T-helper 17 cell (primary cell): ENCODE data around the gene SYNE1. TPM values are rescaled to one million over a fixed set of nuclear protein-coding genes. Genes with fewer than 3 reads are reported as not detected.

ENCODE experiments used
- ATAC-seq: fragments of 150-1000 bp; cut with Tn5 transposase; 2 replicates; pipeline ENCODE4 v1.10.0; 2021; ENCODE audit warnings: mild to moderate bottlenecking, moderate library complexity
- DNase-seq, 3 donors: peaks; one replicate each; pipeline versions ENCODE4 v3.0.0 to v3.0.0-alpha.2; 2020 to 2021
- H3K9me3 ChIP-seq: one replicate; pipeline ENCODE4 v1.7.0; 2013; ENCODE audit warnings: low read length, mild to moderate bottlenecking; ENCODE audit not compliant: control insufficient read depth, poor library complexity, severe bottlenecking
- H3K27ac Mint-ChIP-seq: one replicate; pipeline ENCODE4 v1.8.0; 2022; ENCODE audit warnings: mild to moderate bottlenecking, moderate library complexity, mixed read lengths
- H3K27me3 Mint-ChIP-seq: one replicate; pipeline ENCODE4 v1.8.0; 2022; ENCODE audit warnings: mixed read lengths
- H3K36me3 Mint-ChIP-seq: one replicate; pipeline ENCODE4 v1.8.0; 2022; ENCODE audit warnings: low read depth, mixed read lengths
- H3K4me1 Mint-ChIP-seq: one replicate; pipeline ENCODE4 v1.8.0; 2022; ENCODE audit warnings: mild to moderate bottlenecking, mixed read lengths
- H3K4me3 Mint-ChIP-seq: one replicate; pipeline ENCODE4 v1.8.0; 2022; ENCODE audit warnings: mild to moderate bottlenecking, moderate library complexity, mixed read lengths
- total RNA-seq, 4 donors: library from RNA in 2 of 4; stranded (reverse) in 2 of 4; gene quantifications; one replicate each; pipeline ENCODE4 v1.2.3 and lab custom pipeline; 2022 to 2026

Gene SYNE1
- total RNA-seq, 2 donors from 2014 or later, result 131 to 165 TPM

DNA sequence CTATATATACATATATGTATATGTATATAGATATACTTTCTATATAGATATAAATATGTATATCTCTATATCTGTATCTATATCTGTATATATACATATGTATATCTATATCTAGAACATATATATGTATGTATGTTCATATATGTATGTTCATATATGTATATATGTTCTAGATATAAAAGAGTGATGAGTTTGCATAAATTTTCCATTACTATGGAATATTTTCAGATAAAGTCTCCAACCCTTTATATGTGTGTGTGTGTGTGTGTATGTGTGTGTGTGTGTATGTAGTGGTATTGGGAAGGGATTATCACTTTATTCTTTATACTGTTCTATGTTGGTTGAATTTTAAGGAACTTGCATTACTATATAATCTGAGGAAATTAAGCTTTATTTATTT, 33.3 kb downstream of the SYNE1 start:
- Mint-ChIP-seq H3K27me3 (peaks cover 6% of the 10 kb centered on the region), H3K36me3 (no peaks in the 10 kb centered on the region), H3K27ac (no peak overlapping the region), H3K4me3 (no peak overlapping the region), H3K4me1 (peaks cover 2% of the 10 kb centered on the region)
- DNase-seq, result no peak
- no peak for ATAC-seq
- H3K9me3 ChIP-seq, result no peaks in the 10 kb centered on the region

DNA sequence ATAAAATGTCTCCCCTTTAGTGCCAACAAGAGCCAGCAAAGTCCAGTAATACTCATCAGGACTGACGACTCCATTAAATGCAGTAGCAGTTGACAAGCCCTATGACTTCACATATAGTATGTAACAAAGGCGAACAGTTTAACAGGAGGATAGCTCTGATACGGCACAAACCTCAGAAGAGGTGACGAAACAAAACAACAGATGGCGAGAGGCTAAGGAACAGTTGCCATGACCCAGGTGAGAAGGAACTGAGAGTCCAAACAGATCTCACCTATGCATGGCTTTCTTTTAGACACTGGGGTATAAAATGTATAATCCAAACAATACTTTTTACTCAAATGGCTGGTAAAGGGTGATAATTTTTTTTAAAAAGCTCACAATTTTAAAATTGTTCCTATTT, 37.1 kb downstream of the SYNE1 start:
- Mint-ChIP-seq H3K4me1 (peaks cover 2% of the 10 kb centered on the region), H3K36me3 (no peaks in the 10 kb centered on the region), H3K27me3 (peaks cover 6% of the 10 kb centered on the region), H3K27ac (no peak overlapping the region), H3K4me3 (no peak overlapping the region)
- no peak for DNase-seq
- ATAC-seq, result no peak
- no peaks in the 10 kb centered on the region for H3K9me3 ChIP-seq

GRCh38 chr6:152598901-152599537, 38.1 kb downstream of the SYNE1 start:
- peaks cover 6% of the 10 kb centered on the region for H3K27me3 Mint-ChIP-seq

DNA sequence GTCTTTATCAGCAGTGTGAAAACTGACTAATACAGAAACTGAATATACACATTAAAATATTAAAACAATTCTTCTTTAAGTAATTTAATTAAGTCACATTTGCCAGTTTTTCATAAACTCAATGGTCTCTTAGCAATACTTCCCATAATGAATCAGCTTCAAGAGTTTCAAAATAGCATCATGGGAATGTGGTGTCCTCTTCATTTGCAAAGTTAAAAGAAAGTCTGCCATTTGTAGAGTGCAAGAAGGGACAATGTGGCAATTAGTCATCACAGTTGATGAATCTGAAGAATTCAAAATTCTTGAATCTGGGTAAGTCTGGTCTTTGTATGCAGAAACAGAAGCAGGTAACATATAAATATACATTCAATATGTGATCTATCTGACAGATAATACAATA, 38.7 kb downstream of the SYNE1 start:
- H3K27me3 Mint-ChIP-seq, result peaks cover 6% of the 10 kb centered on the region
- peaks cover 2% of the 10 kb centered on the region for H3K36me3 Mint-ChIP-seq
- no peak overlapping the region for H3K27ac Mint-ChIP-seq
- no peak overlapping the region for H3K4me3 Mint-ChIP-seq
- peaks cover 2% of the 10 kb centered on the region for H3K4me1 Mint-ChIP-seq
- no peaks in the 10 kb centered on the region for H3K9me3 ChIP-seq
- no peak for ATAC-seq
- no peak for DNase-seq

More at GRCh38 chr6:152598901-152599537, 38.1 kb downstream of the SYNE1 start:
- Mint-ChIP-seq H3K4me1 (peaks cover 2% of the 10 kb centered on the region), H3K4me3 (no peak overlapping the region), H3K27ac (no peak overlapping the region), H3K36me3 (peaks cover 2% of the 10 kb centered on the region)
- DNase-seq (no peak), ATAC-seq (no peak)
- H3K9me3 ChIP-seq, result no peaks in the 10 kb centered on the region

DNA sequence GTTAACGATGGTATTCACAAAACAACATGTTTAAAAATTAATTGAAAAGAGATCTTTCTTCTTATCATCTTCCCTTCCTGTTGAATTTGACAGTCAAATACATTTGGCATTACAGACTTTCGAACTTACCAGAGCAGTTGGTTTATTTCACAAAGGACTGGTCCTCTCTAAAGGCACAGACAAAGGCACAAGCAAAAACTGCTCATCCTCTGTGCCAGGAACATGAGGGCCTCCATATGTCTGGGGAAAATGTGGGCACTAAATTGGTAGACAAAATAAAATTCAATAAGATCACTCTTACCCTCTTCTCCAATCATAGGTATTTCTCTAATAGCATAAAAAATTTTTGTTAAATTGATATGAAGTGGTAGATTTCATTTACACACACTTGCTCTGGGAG, 40.4 kb downstream of the SYNE1 start:
- Mint-ChIP-seq H3K27me3 (peaks cover 6% of the 10 kb centered on the region), H3K36me3 (peaks cover 2% of the 10 kb centered on the region), H3K27ac (no peak overlapping the region), H3K4me1 (no peaks in the 10 kb centered on the region), H3K4me3 (no peak overlapping the region)
- ATAC-seq, result no peak
- no peaks in the 10 kb centered on the region for H3K9me3 ChIP-seq
- DNase-seq, result no peak

DNA sequence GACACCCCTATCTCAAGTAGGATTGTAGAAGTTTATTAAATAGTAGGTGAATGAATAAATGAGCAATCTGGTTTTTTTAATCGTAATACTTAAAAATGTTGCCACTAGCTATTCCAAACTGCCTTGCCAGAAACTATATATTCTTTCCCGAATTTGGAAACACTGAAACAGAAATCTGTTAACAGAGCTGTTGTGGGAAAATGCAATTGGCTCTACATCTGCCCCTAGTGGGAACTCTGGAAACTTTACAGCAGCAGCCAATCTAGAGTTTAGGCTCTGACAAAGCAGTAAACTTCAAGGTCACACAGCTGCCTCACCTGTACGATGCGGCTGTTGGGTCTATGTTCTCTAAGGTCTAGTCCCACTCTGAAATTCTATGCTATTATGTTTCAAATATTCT, 41.7 kb downstream of the SYNE1 start:
- H3K27me3 Mint-ChIP-seq, result peaks cover 6% of the 10 kb centered on the region
- H3K4me1 Mint-ChIP-seq, result no peaks in the 10 kb centered on the region
- ATAC-seq (no peak), DNase-seq (no peak)
- H3K9me3 ChIP-seq, result no peaks in the 10 kb centered on the region
- H3K36me3 Mint-ChIP-seq, result peaks cover 2% of the 10 kb centered on the region
- no peak overlapping the region for H3K4me3 Mint-ChIP-seq
- no peak overlapping the region for H3K27ac Mint-ChIP-seq

- H3K4me1 Mint-ChIP-seq, result no peaks in the 10 kb centered on the region
- no peak for DNase-seq
- peaks cover 3% of the 10 kb centered on the region for H3K27me3 Mint-ChIP-seq
- ATAC-seq, result no peak
- H3K27ac Mint-ChIP-seq, result no peak overlapping the region
- peaks cover 2% of the 10 kb centered on the region for H3K36me3 Mint-ChIP-seq
- no peaks in the 10 kb centered on the region for H3K9me3 ChIP-seq
- no peak overlapping the region for H3K4me3 Mint-ChIP-seq
Measured at GRCh38 chr6:152594701-152595100, 42.5 kb downstream of the SYNE1 start.

DNA sequence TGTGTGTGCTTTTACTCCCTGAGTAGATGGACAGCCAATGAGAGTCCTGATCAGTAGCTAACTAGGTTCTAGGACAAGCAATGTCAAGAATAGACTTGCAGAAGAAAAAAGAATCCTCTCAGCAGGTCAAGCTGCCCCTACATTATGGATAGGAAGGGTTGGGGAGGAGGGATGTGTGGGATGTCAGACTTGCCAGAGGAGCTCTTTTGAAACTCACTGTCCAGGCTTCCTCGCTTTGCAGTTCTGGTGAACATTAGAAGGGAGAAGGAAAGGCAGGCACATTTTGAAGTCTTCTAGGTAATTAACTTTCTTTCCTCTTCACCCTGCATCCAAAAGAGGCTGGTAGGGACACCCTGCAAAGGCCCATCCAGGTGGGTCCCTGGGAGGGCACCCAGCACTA, 48.7 kb downstream of the SYNE1 start:
- Mint-ChIP-seq H3K4me1 (peaks cover 2% of the 10 kb centered on the region), H3K27ac (no peak overlapping the region), H3K36me3 (no peaks in the 10 kb centered on the region), H3K27me3 (no peaks in the 10 kb centered on the region), H3K4me3 (no peak overlapping the region)
- DNase-seq (no peak), ATAC-seq (no peak)
- H3K9me3 ChIP-seq, result no peaks in the 10 kb centered on the region

DNA sequence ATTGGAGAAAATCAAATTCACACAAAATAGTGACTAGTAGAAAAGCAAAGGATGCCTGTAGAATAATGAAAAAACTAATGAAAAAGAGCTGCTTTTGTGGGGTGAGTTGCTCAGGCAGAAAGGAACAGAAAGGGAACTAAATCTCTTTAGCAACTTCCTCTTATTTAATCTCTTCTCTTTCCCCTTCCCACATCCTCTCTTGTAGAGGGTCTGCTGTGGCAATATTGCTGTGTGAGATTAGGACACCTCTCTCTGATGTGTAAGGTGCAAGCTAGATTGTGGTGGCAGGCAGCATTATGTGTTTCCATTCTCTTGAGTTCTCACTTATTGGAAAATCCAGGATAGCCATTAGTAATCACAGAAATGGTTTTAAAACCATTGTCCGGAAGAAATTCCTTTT, 49.7 kb downstream of the SYNE1 start:
- H3K36me3 Mint-ChIP-seq, result no peaks in the 10 kb centered on the region
- no peaks in the 10 kb centered on the region for H3K9me3 ChIP-seq
- H3K4me1 Mint-ChIP-seq, result peaks cover 2% of the 10 kb centered on the region
- H3K4me3 Mint-ChIP-seq, result no peak overlapping the region
- DNase-seq (no peak), ATAC-seq (no peak)
- H3K27me3 Mint-ChIP-seq, result no peaks in the 10 kb centered on the region
- H3K27ac Mint-ChIP-seq, result no peak overlapping the region

DNA sequence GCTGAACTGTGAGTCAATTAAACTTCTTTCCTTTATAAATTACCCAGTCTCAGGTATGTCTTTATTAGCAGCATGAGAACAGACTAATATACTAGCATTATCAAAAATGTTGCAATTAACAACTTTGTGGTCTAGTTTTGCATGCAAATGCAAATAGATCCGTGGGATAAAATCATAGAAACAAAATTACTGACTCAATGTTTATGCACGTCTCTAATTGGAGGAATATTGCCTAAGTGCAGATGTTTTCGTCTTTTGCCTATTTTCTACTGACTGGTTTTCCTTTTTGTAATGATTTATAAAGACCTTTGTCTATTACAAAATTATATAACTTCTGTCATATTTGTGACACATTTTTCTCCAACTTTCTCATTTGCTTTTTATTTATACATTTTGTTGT, 51.9 kb downstream of the SYNE1 start:
- Mint-ChIP-seq H3K27ac (no peak overlapping the region), H3K36me3 (no peaks in the 10 kb centered on the region)
- no peak for ATAC-seq

GRCh38 chr6:152583888-152584287, 53.3 kb downstream of the SYNE1 start:
- DNase-seq (no peak), ATAC-seq (no peak)
- no peak overlapping the region for H3K27ac Mint-ChIP-seq
- no peaks in the 10 kb centered on the region for H3K9me3 ChIP-seq
- no peaks in the 10 kb centered on the region for H3K36me3 Mint-ChIP-seq
- peaks cover 2% of the 10 kb centered on the region for H3K4me1 Mint-ChIP-seq
- H3K27me3 Mint-ChIP-seq, result peaks cover 8% of the 10 kb centered on the region
- no peak overlapping the region for H3K4me3 Mint-ChIP-seq

More for the DNA sequence above, 51.9 kb downstream of the SYNE1 start:
- H3K9me3 ChIP-seq, result no peaks in the 10 kb centered on the region
- Mint-ChIP-seq H3K27me3 (peaks cover 8% of the 10 kb centered on the region), H3K4me1 (peaks cover 2% of the 10 kb centered on the region), H3K4me3 (no peak overlapping the region)
- DNase-seq, result no peak

GRCh38 chr6:152576525-152576924, 60.6 kb downstream of the SYNE1 start:
- no peak overlapping the region for H3K4me3 Mint-ChIP-seq
- H3K36me3 Mint-ChIP-seq, result peaks cover 2% of the 10 kb centered on the region
- H3K27ac Mint-ChIP-seq, result no peak overlapping the region
- H3K27me3 Mint-ChIP-seq, result peaks cover 28% of the 10 kb centered on the region
- DNase-seq (no peak), ATAC-seq (no peak)
- no peaks in the 10 kb centered on the region for H3K4me1 Mint-ChIP-seq
- H3K9me3 ChIP-seq, result no peaks in the 10 kb centered on the region

DNA sequence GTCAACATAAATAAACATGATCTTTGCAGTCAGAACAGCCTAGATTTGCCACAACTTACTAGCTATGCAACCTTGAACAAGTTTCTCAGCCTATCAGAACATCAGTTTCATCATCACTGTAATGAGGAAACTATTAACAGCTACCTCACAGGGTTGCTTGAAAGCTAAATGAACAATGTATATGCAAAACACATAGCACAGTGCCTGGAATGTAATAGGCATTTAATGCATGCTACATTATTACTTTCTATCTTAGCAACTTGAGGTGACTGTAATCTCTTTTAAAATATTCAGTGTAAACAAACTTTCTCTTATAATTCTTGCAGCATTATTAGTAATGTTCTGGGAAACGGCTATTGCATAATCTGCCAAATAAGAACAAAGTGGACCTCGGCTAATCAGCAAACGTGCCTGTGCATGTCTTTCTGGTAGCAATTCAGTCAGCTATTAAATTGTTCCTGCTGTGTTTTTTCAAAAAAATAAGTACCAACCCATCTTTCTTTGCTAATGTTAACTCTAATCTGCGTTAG, 61.5 kb downstream of the SYNE1 start:
- Mint-ChIP-seq H3K36me3 (peaks cover 2% of the 10 kb centered on the region), H3K4me1 (peaks cover 1% of the 10 kb centered on the region), H3K27ac (no peak overlapping the region), H3K27me3 (peaks cover 32% of the 10 kb centered on the region), H3K4me3 (no peak overlapping the region)
- DNase-seq, result no peak
- no peaks in the 10 kb centered on the region for H3K9me3 ChIP-seq
- no peak for ATAC-seq

- peaks cover 2% of the 10 kb centered on the region for H3K36me3 Mint-ChIP-seq
- ATAC-seq, result no peak
- no peak for DNase-seq
- H3K27ac Mint-ChIP-seq, result no peak overlapping the region
- peaks cover 2% of the 10 kb centered on the region for H3K4me1 Mint-ChIP-seq
- H3K27me3 Mint-ChIP-seq, result peaks cover 37% of the 10 kb centered on the region
- H3K4me3 Mint-ChIP-seq, result no peak overlapping the region
- H3K9me3 ChIP-seq, result no peaks in the 10 kb centered on the region
Measured at GRCh38 chr6:152575161-152575560, 62.0 kb downstream of the SYNE1 start.
